PC-9 (cell line): ENCODE results near the gene TLR2.

Source experiments
- EZH2 ChIP-seq: fragments of 200-600 bp; sonication (generic); IDR thresholded peaks from 2 replicates; pipeline ENCODE4 v1.8.0; 2017; ENCODE audit warnings: antibody characterized with exemption, low read depth
- TF ChIP-seq, protein P1 (sequence below): fragments of 200-600 bp; sonication (generic); conservative IDR thresholded peaks from 2 replicates; pipeline ENCODE4 v1.6.1; 2017; ENCODE audit warnings: mixed run types, antibody characterized with exemption, mild to moderate bottlenecking, moderate library complexity

DNA sequence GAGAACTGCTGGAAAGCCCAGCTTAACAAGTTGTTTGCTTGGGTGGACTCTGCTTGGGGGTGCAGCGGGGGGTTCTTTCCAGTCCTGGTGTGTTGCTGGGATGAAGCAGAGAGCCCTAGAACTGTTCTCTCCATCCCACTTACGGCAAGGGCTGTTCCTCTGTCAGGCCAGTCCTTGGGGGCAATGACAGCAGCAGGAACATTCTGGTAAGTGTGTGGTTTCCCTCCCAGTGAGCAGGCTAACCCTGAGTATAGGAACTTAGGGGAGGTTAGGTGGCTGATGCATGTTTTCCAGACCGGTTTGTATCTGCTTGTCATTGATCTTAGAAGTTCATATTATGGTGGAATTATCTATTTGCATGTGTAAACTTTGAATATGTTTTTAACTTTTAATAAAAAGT is 46.9 kb upstream of the TLR2 start:
- TF ChIP-seq, protein P1, sequence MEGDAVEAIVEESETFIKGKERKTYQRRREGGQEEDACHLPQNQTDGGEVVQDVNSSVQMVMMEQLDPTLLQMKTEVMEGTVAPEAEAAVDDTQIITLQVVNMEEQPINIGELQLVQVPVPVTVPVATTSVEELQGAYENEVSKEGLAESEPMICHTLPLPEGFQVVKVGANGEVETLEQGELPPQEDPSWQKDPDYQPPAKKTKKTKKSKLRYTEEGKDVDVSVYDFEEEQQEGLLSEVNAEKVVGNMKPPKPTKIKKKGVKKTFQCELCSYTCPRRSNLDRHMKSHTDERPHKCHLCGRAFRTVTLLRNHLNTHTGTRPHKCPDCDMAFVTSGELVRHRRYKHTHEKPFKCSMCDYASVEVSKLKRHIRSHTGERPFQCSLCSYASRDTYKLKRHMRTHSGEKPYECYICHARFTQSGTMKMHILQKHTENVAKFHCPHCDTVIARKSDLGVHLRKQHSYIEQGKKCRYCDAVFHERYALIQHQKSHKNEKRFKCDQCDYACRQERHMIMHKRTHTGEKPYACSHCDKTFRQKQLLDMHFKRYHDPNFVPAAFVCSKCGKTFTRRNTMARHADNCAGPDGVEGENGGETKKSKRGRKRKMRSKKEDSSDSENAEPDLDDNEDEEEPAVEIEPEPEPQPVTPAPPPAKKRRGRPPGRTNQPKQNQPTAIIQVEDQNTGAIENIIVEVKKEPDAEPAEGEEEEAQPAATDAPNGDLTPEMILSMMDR, result no peak
- TF ChIP-seq EZH2, result no peak
